Effector CD8-positive, alpha-beta T cell (primary cell): ENCODE data around the gene RFPL4AL1.
"Not testable (repeated sequence)": the region's sequence is repeated elsewhere in the genome, so short reads cannot be mapped to it uniquely, and the experiment has no call there.

Experiments used
- DNase-seq: peaks from one replicate; lab custom pipeline; 2025; lab: John Stamatoyannopoulos, UW
- total RNA-seq, 4 experiments: gene quantifications; one replicate each; lab custom pipeline; 2026; lab: John Stamatoyannopoulos, UW

Gene RFPL4AL1
- total RNA-seq, result 0 reads per million in 4 experiments

DNA sequence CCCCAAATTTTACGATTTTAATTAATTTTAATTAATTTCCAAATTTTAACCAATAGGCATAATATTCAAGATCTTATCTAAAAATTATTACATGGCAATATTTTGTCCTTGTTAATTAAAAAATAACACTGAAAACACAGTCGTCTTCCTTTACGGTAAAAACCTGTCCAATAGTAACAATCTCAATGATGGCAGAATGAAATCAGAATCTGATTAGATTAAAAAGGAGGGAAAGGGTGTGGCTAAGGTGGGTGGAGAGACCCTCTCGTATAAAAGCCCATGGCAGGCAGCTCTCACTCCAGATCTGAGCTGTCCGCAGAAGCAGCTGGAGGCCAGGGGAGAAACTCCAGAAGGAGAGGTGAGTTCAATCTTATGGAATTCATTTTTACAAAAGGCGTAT, at the start of gene RFPL4AL1:
Gene RFPL4AL1 (plus strand): TSS at position 301 of the 400 bp plus-strand sequence. CDS start 2,687 bp downstream, outside the sequence.
- DNase-seq, result not testable (repeated sequence)

DNA sequence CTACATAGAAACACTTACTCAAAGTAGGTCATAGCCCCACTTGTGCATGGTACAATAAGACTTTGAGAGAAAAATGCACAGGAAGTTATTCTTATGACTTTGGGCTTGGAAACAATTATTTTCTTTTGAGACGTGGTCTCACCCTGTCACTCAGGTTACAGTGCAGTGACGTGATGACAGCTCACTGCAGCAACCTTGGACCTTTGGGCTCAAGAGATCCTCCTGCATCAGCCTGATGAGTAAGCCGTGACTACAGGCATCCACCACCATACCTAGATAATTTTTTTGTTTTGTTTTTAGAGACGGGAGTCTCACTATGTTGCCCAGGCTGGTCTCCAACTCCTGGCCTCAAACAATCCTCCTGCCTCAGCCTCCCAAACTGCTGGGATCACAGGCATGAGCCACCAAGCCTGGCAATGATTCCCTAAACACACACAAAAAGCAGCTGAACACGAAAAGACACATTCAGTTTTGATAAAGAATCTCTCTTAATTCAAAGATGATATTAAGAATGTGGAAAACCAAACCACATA, 48.6 kb upstream of the RFPL4AL1 start:
- no peak for DNase-seq

DNA sequence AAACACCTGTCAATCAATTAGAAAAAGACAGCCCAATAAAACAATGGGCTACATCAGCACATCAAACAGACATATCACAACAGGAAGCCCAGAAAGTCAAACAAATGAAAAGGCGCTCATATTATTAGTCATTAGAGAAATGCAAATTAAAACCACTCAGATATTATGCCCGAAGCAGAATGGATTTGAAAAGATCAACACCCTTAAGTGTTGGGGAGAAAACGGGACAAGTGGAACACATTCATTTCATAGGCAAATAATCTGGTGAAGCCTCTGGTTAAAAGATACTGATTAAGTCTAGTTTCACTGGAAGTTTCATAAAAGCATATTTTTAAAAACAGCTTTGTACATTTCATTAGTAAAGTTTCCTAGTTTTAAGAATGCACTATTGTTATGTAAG, 48.1 kb upstream of the RFPL4AL1 start:
- no peak for DNase-seq

DNA sequence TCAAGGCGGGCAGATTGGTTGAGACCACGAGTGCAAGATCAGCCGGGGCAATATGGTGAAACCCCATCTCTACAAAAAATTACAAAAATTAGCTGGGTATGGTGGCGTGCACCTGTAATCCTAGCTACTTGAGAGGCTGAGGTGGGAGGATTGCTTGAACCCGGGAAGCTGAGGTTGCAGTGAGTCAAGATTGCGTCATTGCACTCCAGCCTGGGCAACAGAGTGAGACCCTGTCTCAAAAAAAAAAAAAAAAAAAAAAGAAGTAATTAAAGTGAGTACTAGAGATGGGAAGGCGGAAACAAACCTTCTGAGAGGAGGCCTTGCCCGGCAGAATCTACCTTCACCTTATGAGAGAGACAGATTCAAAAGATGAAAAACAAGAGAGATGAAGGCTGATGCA, 45.4 kb upstream of the RFPL4AL1 start:
- DNase-seq, result no peak

DNA sequence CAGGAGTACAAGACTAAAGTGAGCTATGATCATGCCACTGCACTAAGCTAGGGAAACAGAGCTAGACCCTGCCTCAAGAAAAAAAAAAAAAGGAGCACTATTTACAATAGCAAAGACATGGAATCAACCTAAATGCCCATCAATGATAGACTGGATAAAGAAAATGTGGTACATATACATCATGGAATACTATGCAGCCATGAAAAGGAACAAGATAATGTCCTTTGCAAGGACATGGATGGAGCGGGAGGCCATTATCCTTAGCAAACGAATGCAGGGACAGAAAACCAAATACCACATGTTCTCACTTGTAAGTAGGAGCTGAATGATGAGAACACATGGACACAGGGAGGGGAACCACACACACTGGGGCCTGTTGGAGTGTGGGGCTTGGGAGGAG, 38.5 kb upstream of the RFPL4AL1 start:
- not testable (repeated sequence) for DNase-seq

DNA sequence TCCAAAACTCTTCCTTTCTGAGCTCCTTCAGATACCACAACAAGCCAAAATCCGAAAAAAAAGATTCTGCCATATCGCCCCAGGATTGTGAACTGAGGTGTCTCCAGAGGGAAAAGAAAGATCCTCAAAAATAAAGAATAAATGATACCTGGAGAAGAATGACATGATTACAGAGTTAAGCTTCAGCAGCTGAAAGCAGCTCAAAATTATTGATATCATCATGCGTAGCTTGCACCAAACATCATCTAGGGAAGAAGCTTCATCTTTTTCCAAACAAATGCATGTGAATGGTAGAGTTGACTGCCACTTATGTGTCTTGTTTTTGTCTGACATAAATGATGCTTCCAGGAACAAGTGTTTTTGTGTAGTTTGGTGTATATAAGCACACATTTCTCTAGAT, 30.6 kb upstream of the RFPL4AL1 start, which contains the start of gene NLRP9:
Gene NLRP9 (minus strand): TSS at position 101 of the 400 bp plus-strand sequence. CDS start 28 bp downstream, at position 73.
- no peak for DNase-seq

DNA sequence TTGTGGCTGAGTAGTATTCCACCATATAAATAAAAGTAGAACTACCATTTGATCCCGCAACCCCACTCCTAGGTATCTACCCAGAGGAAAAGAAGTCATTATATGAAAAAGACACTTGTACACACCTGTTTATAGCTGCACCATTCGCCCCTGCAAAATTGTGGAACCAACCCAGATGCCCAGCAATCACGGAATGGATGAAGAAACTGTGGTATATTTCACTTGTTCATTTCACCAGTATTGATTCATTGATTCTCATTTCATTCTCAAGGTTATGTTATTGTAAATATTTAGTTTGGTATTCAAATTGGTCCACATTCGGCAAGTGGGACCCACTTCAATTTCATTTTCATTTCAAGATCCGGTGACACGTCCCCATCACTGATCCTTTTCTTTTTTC, 18.2 kb upstream of the RFPL4AL1 start:
- no peak for DNase-seq

DNA sequence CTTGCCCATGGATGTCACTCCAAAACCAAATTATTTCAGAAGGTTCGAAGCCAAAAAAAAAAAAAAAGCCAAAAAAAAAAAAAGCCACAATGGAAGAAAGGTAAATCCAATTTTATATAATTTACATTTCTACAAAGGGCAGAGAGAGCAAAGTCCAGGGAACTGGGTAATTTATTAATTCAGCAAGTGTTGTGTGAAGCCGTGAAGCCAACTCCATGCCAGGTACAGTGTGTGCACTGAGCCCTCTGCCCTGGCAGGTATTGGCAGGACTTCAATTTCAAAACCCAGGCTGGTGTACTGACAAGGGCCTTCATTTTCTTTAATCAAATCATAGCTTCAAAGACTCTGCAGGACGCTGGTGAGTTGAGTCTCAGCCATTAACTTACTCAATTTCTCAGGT, 15.5 kb upstream of the RFPL4AL1 start:
- no peak for DNase-seq

DNA sequence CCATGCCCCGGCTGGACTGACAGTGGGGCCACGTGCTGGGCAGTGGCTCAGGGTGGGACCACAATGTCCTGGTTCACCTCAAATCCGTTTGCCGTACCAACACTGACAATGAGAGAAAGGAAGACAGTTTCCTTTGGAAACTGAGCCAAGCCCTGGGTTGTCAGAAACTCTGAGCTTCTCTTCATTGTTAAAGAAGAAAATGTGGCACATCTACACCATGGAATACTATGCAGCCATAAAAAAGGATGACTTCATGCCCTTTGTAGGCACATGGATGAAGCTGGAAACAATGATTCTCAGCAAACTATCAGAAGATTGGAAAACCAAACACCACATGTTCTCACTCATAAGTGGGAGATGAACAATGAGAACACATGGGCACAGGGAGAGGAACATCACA, 12.1 kb upstream of the RFPL4AL1 start:
- not testable (repeated sequence) for DNase-seq

DNA sequence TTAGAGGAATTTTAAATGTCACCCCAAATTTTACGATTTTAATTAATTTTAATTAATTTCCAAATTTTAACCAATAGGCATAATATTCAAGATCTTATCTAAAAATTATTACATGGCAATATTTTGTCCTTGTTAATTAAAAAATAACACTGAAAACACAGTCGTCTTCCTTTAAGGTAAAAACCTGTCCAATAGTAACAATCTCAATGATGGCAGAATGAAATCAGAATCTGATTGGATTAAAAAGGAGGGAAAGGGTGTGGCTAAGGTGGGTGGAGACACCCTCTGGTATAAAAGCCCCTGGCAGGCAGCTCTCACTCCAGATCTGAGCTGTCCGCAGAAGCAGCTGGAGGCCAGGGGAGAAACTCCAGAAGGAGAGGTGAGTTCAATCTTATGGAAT, 10.1 kb upstream of the RFPL4AL1 start, which contains the start of gene RFPL4A:
Gene RFPL4A (plus strand): TSS at position 301 of the 400 bp plus-strand sequence. CDS start 2,704 bp downstream, outside the sequence.
- DNase-seq, result not testable (repeated sequence)

DNA sequence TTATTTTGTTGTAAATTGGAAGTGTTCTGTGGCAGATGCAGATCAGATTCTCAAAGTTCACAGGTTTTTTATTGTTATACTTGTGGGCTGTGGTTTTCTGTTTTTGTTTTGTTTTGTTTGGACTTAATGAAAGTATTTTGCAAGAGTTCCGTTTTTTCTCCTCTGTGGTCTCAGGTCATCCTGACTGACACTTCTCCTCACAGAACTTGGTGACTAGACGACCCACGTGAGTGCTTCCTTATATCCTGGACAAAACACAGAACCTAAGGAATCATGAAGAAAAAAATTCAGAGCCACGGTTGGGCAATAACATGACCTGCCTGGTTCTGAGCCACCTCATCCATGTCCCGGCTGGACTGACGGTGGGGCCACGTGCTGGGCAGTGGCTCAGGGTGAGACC, 2.5 kb upstream of the RFPL4AL1 start:
- no peak for DNase-seq

DNA sequence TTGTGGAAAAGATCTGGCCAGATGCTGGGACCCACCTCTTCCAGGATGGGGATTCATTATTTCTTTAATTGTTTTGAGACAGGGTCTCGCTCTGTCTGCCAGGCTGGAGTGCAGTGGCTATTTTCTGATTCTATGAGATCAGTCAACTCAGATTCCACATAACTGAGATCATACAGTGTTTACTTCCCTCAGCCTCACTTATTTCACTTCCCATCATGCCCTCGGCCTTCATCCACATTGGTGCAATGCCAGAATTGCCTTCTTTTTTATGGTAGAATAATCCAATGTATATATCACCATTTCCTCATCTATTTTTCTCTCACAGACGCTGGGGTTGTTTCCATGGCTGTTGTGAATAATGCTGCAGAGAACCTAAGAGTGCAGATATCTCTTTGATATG, 714 bp downstream of the RFPL4AL1 start:
- not testable (repeated sequence) for DNase-seq

DNA sequence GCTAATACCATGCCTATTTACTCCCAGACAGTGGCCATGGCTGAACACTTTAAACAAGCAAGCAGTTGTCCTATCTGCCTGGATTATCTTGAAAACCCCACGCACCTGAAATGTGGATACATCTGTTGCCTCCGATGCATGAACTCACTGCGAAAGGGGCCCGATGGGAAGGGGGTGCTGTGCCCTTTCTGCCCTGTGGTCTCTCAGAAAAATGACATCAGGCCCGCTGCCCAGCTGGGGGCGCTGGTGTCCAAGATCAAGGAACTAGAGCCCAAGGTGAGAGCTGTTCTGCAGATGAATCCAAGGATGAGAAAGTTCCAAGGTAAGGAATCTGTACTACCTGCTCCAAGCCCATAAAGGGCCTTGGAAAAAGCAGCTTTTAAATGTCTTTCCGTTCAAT, 8.6 kb downstream of the RFPL4AL1 start:
- no peak for DNase-seq

DNA sequence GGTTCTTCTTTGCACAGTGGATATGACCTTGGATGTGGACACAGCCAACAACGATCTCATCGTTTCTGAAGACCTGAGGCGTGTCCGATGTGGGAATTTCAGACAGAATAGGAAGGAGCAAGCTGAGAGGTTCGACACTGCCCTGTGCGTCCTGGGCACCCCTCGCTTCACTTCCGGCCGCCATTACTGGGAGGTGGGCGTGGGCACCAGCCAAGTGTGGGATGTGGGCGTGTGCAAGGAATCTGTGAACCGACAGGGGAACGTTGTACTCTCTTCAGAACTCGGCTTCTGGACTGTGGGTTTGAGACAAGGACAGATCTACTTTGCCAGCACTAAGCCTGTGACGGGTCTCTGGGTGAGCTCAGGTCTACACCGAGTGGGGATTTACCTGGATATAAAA, 9.4 kb downstream of the RFPL4AL1 start:
- no peak for DNase-seq

DNA sequence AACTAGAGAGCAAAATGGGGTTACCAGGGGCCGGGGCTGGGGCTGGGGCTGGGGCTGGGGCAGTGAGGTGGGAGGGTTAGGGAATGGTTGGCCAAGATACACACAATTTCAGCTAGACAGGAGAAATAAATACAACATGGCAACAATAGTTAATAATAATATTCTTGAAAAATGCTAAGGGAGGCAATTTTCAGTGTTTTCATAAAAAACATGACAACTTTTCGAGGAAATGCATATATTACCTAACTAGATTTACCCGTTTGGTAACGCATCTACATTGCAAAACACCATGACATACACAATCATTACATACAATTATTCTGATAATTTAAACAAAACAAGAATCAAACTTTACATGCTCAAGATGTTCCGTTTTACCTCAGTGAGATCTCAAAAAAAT, 12.2 kb downstream of the RFPL4AL1 start:
- no peak for DNase-seq

DNA sequence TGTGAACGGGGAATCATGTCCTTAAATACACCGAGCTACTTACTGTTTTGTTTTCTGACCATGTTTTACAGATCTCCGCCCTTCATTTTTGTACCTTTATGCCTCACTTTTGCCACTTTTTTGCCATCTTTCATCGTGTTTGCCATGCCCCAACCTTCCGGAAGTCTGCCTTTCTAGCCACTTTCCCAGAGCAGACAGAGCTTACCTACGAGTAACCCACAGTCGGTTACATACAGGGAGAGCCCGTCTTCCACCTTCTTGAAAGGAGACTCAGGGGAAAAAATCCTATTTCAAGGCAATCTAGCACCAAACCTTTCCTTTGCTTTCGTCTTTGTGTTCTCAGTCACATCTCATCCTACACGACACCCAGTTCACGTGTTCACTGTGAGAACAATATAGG, 26.1 kb downstream of the RFPL4AL1 start:
- no peak for DNase-seq

DNA sequence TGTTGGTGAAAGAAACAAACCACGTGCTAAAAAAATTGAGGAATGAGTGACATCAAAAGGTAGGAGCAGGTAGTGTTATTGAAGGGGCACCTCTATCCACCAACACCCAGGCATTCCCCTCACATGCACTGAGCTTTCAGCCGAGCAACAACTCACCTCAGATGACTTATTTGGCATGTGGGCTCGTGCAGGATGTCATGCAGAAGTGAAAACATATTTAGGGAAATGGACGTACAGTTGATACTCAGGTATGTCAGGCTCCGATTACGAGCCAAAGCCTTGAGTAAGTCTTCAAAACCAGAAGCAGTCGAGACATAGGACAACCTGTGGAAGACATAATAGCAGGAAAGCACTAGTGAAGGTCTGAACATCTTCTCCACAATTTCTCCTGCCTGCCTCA, 32.5 kb downstream of the RFPL4AL1 start:
- no peak for DNase-seq

DNA sequence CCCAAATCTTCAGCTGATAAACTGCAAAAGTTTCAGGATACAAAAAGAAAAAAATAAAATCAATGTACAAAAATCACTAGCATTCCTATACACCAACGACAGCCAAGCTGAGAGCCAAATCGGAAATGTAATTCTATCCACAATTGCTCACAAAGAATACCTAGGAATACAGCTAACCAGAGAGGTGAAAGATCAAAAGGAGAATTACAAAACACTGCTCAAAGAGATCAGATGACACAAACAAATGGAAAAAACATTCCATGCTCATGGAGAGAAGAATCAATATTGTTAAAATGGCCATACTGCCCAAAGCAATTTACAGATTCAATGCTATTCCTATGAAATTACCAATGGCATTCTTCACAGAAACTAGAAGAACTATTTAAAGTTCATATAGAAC, 33.4 kb downstream of the RFPL4AL1 start:
- no peak for DNase-seq

DNA sequence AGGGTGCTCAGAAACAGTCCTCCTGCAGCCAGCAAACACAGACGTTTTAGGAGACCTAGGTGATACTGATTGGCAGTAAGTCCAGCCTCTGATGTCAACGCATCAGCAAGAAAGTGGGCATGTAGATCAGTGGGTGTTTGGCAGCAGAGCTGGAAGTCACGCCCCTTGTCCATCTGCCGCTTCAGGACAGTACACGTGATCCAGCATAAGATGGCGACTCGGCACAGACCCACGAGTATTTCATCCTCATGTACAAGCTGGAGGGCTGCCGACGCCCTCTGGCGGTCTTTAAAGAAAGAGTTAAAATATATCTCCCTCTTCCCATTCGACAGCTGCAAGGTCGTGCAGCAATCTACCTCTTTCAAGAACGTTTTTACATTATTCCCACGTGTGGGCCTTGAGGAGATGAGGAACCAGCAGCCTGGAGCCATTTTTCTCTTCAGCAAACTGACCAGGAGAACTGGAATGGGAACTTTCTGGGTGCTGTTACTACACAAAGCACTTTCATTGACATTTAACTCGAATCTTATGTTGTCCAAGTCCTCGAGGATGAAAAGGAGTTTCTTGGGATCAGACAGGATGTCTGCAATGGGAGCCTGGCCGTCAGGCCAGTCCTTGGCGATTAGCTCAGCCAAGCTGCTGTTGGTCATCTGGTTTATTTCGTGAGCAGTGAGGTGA, 40.6 kb downstream of the RFPL4AL1 start:
- DNase-seq, result no peak

DNA sequence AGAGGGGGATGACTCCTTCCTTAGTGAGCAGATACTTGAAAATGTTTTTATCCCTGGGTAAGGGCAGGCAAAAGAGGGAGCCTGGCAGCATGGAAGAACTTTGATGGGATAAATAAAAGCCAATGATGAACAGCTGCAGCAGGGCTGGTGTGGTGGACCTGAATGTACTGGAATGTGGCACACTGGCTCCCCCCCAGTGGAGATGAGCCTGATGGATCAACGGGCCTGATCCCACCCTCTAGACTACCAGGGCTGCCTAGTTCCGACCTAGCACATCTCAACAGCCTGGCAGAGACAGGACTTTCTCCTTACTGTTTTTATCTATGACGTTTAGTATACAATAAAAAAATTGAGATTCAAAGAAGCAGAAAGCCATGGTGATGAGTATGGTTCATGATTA, 42.4 kb downstream of the RFPL4AL1 start:
- no peak for DNase-seq

DNA sequence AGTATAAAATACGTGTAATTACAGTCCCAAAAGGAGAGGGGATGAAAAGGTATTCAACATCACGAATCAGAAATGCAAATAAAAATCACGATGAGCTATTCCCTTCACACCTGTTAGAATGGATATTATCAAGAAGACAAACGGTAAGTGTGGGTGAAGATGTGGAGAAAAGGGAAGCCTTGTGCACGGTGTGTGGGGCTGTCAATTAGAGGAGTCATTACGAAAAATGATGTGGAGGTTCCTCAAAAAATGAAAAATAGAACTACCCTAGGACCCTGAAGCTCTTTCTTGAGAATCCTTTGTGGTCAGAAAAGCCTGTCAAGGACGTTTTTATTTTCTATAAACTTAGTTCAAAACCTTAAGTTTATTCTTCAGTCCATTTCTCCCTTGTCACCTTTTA, 43.5 kb downstream of the RFPL4AL1 start:
- no peak for DNase-seq

DNA sequence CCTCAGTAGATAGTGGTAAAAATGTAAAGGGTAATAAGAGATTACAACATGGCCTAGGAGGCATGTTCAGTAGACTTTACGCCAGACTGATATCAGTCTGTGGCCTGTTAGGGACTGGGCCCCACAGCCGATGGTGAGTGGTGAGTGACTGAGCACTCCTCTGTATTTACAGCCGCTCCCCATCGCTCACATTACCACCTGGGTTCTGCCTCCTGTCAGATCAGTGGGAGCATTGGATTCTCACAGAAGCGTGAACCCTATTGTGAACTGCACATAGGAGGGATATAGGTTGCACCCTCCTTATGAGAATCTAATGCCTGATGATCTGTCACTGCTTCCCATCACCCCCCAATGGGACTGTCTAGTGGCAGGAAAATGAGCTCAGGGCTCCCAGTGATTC, 45.0 kb downstream of the RFPL4AL1 start:
- no peak for DNase-seq

DNA sequence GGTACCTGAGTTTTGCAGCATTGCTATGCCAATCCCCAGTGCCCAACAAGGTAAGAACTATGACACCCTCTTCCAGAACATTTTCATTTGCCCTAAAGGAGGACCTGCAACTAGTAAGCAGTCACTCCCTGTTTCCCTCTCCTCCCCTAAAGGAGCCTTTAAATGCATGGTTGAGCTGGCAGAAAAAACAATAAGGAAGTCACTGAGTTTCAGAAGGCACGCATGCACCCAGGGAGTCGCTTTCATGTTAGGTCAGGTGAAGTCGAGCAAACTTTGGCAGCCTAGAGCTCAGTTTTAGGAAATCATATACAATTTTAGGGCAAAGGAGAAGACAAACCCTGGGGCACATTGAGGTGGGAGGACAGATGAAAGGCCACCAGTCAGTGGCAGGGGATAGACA, 51.1 kb downstream of the RFPL4AL1 start:
- no peak for DNase-seq
